CD14-positive monocyte (primary cell): Measurements from ENCODE around the gene ALDH4A1. TPM values are rescaled to one million over a fixed set of nuclear protein-coding genes. Genes with fewer than 3 reads are reported as not detected.

Source experiments
- DNase-seq, 3 donors: peaks; one replicate each; pipeline ENCODE4 v3.0.0-alpha.2; 2011 to 2022
- H2AFZ ChIP-seq: 2 replicates; pipeline ENCODE4 v1.6.0; 2012; ENCODE audit warnings: mild to moderate bottlenecking, low read depth, low read length, inconsistent platforms; ENCODE audit not compliant: insufficient read depth, poor library complexity, severe bottlenecking
- H3K27ac ChIP-seq, 2 donors: 1 replicate in 1 of 2; 2 replicates in 1 of 2; pipeline ENCODE4 v1.5.1; 2012 to 2013; ENCODE audit warnings: low read length in 2 of 2, control low read depth in 1 of 2, inconsistent platforms in 1 of 2, low read depth in 1 of 2, mild to moderate bottlenecking in 1 of 2
- H3K27me3 ChIP-seq, 2 donors: one replicate each; pipeline versions ENCODE4 v1.6.0 to v1.6.1; 2011 to 2013; ENCODE audit warnings: low read length in 2 of 2; ENCODE audit not compliant: control insufficient read depth in 2 of 2, insufficient read depth in 2 of 2
- H3K36me3 ChIP-seq, 2 donors: replicated peaks in 1 of 2; 1 replicate in 1 of 2; 2 replicates in 1 of 2; pipeline versions ENCODE4 v1.5.1 to v1.6.1; 2012 to 2013; ENCODE audit warnings: low read length in 2 of 2, control low read depth in 1 of 2, inconsistent platforms in 1 of 2, mild to moderate bottlenecking in 1 of 2; ENCODE audit not compliant: insufficient read depth in 2 of 2, control insufficient read depth in 1 of 2
- H3K4me1 ChIP-seq, 2 donors: 1 replicate in 1 of 2; 2 replicates in 1 of 2; pipeline versions ENCODE4 v1.5.1 to v1.6.1; 2012 to 2013; ENCODE audit warnings: low read length in 2 of 2, control low read depth in 1 of 2, inconsistent platforms in 1 of 2, mild to moderate bottlenecking in 1 of 2, moderate library complexity in 1 of 2; ENCODE audit not compliant: insufficient read depth in 2 of 2, control insufficient read depth in 1 of 2
- H3K4me2 ChIP-seq: replicated peaks from 2 replicates; pipeline ENCODE3; 2012; ENCODE audit warnings: low read length, moderate library complexity, mild to moderate bottlenecking; ENCODE audit not compliant: poor library complexity, severe bottlenecking; ENCODE audit errors: extremely low read depth
- H3K4me3 ChIP-seq, 3 experiments: fragments of 200-600 bp in 1 of 3; sonication (generic) in 1 of 3; replicated peaks in 1 of 3; 1 replicate in 2 of 3; 2 replicates in 1 of 3; pipeline ENCODE4 v1.5.1; 2011 to 2013; ENCODE audit warnings: low read length in 3 of 3, mild to moderate bottlenecking in 3 of 3, control low read depth in 2 of 3, low read depth in 2 of 3, inconsistent platforms in 1 of 3, moderate library complexity in 1 of 3
- H3K79me2 ChIP-seq: 2 replicates; pipeline ENCODE4 v1.6.0; 2012; ENCODE audit warnings: mild to moderate bottlenecking, control low read depth, inconsistent platforms, low read length, moderate library complexity; ENCODE audit not compliant: insufficient read depth
- H3K9ac ChIP-seq: 2 replicates; pipeline ENCODE4 v1.6.0; 2017; ENCODE audit warnings: low read length, mild to moderate bottlenecking; ENCODE audit not compliant: insufficient read depth, poor library complexity, severe bottlenecking
- H3K9me3 ChIP-seq, 2 donors: replicated peaks in 1 of 2; 1 replicate in 1 of 2; 2 replicates in 1 of 2; pipeline versions ENCODE4 v1.5.1 to v1.6.1; 2012 to 2013; ENCODE audit warnings: low read length in 2 of 2, control low read depth in 1 of 2; ENCODE audit not compliant: control insufficient read depth in 1 of 2, insufficient read depth in 1 of 2
- H4K20me1 ChIP-seq: 2 replicates; pipeline ENCODE4 v1.6.0; 2012; ENCODE audit warnings: mild to moderate bottlenecking, low read length, control low read depth, moderate library complexity; ENCODE audit not compliant: insufficient read depth
- H3K27ac Mint-ChIP-seq, 7 donors: one replicate each; pipeline ENCODE4 v1.8.0; 2020; ENCODE audit warnings: mild to moderate bottlenecking in 7 of 7, mixed read lengths in 7 of 7, moderate library complexity in 6 of 7, inconsistent platforms in 2 of 7
- H3K27me3 Mint-ChIP-seq, 3 donors: one replicate each; pipeline ENCODE4 v1.8.0; 2021 to 2022; ENCODE audit warnings: low read depth in 3 of 3, mild to moderate bottlenecking in 3 of 3, mixed read lengths in 3 of 3, moderate library complexity in 3 of 3, inconsistent platforms in 1 of 3
- H3K36me3 Mint-ChIP-seq, 2 donors: one replicate each; pipeline ENCODE4 v1.8.0; 2020; ENCODE audit warnings: mixed read lengths in 2 of 2, inconsistent platforms in 1 of 2, mild to moderate bottlenecking in 1 of 2
- H3K4me1 Mint-ChIP-seq: one replicate; pipeline ENCODE4 v1.8.0; 2020; ENCODE audit warnings: mild to moderate bottlenecking, mixed read lengths
- H3K4me3 Mint-ChIP-seq, 2 donors: one replicate each; pipeline ENCODE4 v1.8.0; 2020; ENCODE audit warnings: mild to moderate bottlenecking in 2 of 2, mixed read lengths in 2 of 2, moderate library complexity in 1 of 2
- H3K9me3 Mint-ChIP-seq, 7 donors: one replicate each; pipeline ENCODE4 v1.8.0; 2020 to 2022; ENCODE audit warnings: mixed read lengths in 7 of 7, mild to moderate bottlenecking in 6 of 7, moderate library complexity in 6 of 7, inconsistent platforms in 2 of 7
- CTCF ChIP-seq: fragments of 200-600 bp; IDR thresholded peaks from one replicate; pipeline ENCODE4 v1.8.0; 2022; ENCODE audit warnings: antibody characterized with exemption, mild to moderate bottlenecking
- WGBS: methylation state at CpG from one replicate; pipeline ENCODE4 v1.1.5; 2013; ENCODE audit warnings: missing lambda C conversion rate; ENCODE audit not compliant: insufficient coverage; 5-methylcytosine and 5-hydroxymethylcytosine counted together
- intact Hi-C, 2 donors: fragments of 100-400 bp; cut with micrococcal nuclease; formaldehyde crosslinking; loops; one replicate each; pipeline versions ENCODE4 v1.15.0 to v1.15.1; 2023
- polyA plus RNA-seq, 3 donors: library from polyadenylated mRNA; depleted of rRNA in 1 of 3; unstranded in 2 of 3; stranded (reverse) in 1 of 3; fragments of 300-500 nt in 2 of 3; fragments of >200 nt in 1 of 3; fragmentation: Illumina TruSeq in 2 of 3; gene quantifications; 1 replicate in 2 of 3; 2 replicates in 1 of 3; pipeline ENCODE4 v1.2.3, GENCODE V29; 2012 to 2021

Gene ALDH4A1
- polyA plus RNA-seq, 3 donors: 4.8 to 7.8 (median 6.1) TPM

GRCh38 chr1:18915341-18915740, 13.0 kb upstream of the ALDH4A1 start:
- 95% methylated on average over 5 of the region's 7 CpGs for WGBS
- Mint-ChIP-seq H3K4me1 (peaks cover 5% of the 10 kb centered on the region), H3K4me3 (no peak overlapping the region), H3K27me3 (peaks cover 0 to 7% (median 0%) of the 10 kb centered on the region in 3 donors), H3K9me3 (no peaks in the 10 kb centered on the region), H3K36me3 (peaks cover 33 to 52% of the 10 kb centered on the region in 2 donors), H3K27ac (peak overlapping the region in 1 of 7 donors; percentile 18)
- Histone ChIP-seq H3K27ac (no peak overlapping the region), H3K4me1 (peaks cover 5 to 7% of the 10 kb centered on the region in 2 donors), H3K36me3 (peaks cover 6 to 54% of the 10 kb centered on the region in 2 donors), H3K9ac (no peak overlapping the region), H4K20me1 (peaks cover 6% of the 10 kb centered on the region), H3K9me3 (no peaks in the 10 kb centered on the region), H3K79me2 (no peaks in the 10 kb centered on the region), H3K4me2 (no peak overlapping the region), H3K27me3 (no peaks in the 10 kb centered on the region), H2AFZ (no peak overlapping the region), H3K4me3 (no peak overlapping the region)
- DNase-seq: no peak
- no peak for TF ChIP-seq CTCF
- intact Hi-C loops: no loop called here

- Histone ChIP-seq H3K4me3 (no peak overlapping the region), H3K9me3 (no peaks in the 10 kb centered on the region), H4K20me1 (peaks cover 5% of the 10 kb centered on the region), H3K27ac (no peak overlapping the region), H3K36me3 (peaks cover 6 to 60% of the 10 kb centered on the region in 2 donors), H3K4me2 (no peak overlapping the region), H3K79me2 (no peaks in the 10 kb centered on the region), H2AFZ (no peak overlapping the region), H3K4me1 (peaks cover 15 to 16% of the 10 kb centered on the region in 2 donors), H3K9ac (no peak overlapping the region), H3K27me3 (no peaks in the 10 kb centered on the region)
- Mint-ChIP-seq H3K27ac (peak overlapping the region in 1 of 7 donors; percentile 60), H3K4me3 (no peak overlapping the region), H3K4me1 (peaks cover 15% of the 10 kb centered on the region), H3K36me3 (peaks cover 42 to 56% of the 10 kb centered on the region in 2 donors), H3K9me3 (no peaks in the 10 kb centered on the region), H3K27me3 (peaks cover 0 to 7% (median 0%) of the 10 kb centered on the region in 3 donors)
- intact Hi-C loops: no loop called here
- DNase-seq: peak; percentile 61 to 78 (median 76)
- 27% methylated on average over 6 of the region's 22 CpGs for WGBS
- TF ChIP-seq CTCF: peak; percentile 100
These were observed 10.9 kb upstream of the ALDH4A1 start for GRCh38 chr1:18913065-18913835.
